ENCODE data around the gene NT5C. TPM values are rescaled to one million over a fixed set of nuclear protein-coding genes. Genes with fewer than 3 reads are reported as not detected.
A peak's percentile ranks its signal among the peaks of the same experiment; 100 is the strongest.
"Not testable (repeated sequence)": the region's sequence is repeated elsewhere in the genome, so short reads cannot be mapped to it uniquely, and the experiment has no call there.

The NT5C gene
- total RNA-seq, 1 donor, result 40.2 TPM

GRCh38 chr17:75168998-75169397 lies 37.5 kb upstream of the NT5C start:
- TF ChIP-seq CTCF (IDR thresholded peaks at IDR 0.05; ENCODE audit: insufficient read depth, low read depth, low read length), result no peak
- DNase-seq (ENCODE audit: low read depth), result no peak
- no peak overlapping the region for H3K4me3 ChIP-seq (ENCODE audit: low read depth, low read length)

- not testable (repeated sequence) for H3K4me3 ChIP-seq (ENCODE audit: low read depth, low read length); DNase-seq (ENCODE audit: low read depth)
Observed at GRCh38 chr17:75164606-75165005, 33.1 kb upstream of the NT5C start.

- no peak for TF ChIP-seq CTCF (IDR thresholded peaks at IDR 0.05; ENCODE audit: insufficient read depth, low read depth, low read length)
- no peak overlapping the region for H3K4me3 ChIP-seq (ENCODE audit: low read depth, low read length)
- DNase-seq (ENCODE audit: low read depth), result no peak
Observed at GRCh38 chr17:75163074-75163473, 31.5 kb upstream of the NT5C start.

- no peak overlapping the region for H3K4me3 ChIP-seq (ENCODE audit: low read depth, low read length)
- TF ChIP-seq CTCF (IDR thresholded peaks at IDR 0.05; ENCODE audit: insufficient read depth, low read depth, low read length), result no peak
- DNase-seq (ENCODE audit: low read depth), result no peak
Observed at GRCh38 chr17:75160211-75160610, 28.7 kb upstream of the NT5C start.

GRCh38 chr17:75159196-75160031 lies 27.9 kb upstream of the NT5C start:
- no peak overlapping the region for H3K4me3 ChIP-seq (ENCODE audit: low read depth, low read length)
- DNase-seq (ENCODE audit: low read depth), result no peak
- no peak for TF ChIP-seq CTCF (IDR thresholded peaks at IDR 0.05; ENCODE audit: insufficient read depth, low read depth, low read length)

GRCh38 chr17:75158480-75158879 lies 26.9 kb upstream of the NT5C start:
- DNase-seq (ENCODE audit: low read depth), result peak; percentile 45

GRCh38 chr17:75155191-75155601 lies 23.7 kb upstream of the NT5C start:
- no peak for DNase-seq (ENCODE audit: low read depth)
- TF ChIP-seq CTCF (IDR thresholded peaks at IDR 0.05; ENCODE audit: insufficient read depth, low read depth, low read length), result no peak
- no peak overlapping the region for H3K4me3 ChIP-seq (ENCODE audit: low read depth, low read length)

More at GRCh38 chr17:75158480-75158879, 26.9 kb upstream of the NT5C start:
- not testable (repeated sequence) for H3K4me3 ChIP-seq (ENCODE audit: low read depth, low read length)
